Lower lobe of right lung (tissue), 2 donors: ENCODE results near the gene VWA5B2. TPM values are rescaled to one million over a fixed set of nuclear protein-coding genes. Genes with fewer than 3 reads are reported as not detected.

Experiments
- ATAC-seq, 2 donors: fragments of 200-7000 bp; cut with Tn5 transposase; one replicate each; pipeline ENCODE4 v1.9.1; 2020 to 2022; ENCODE audit warnings: mild to moderate bottlenecking in 2 of 2, moderate library complexity in 2 of 2
- DNase-seq: peaks from one replicate; pipeline ENCODE4 v3.0.0-alpha.2; 2020
- H3K27ac ChIP-seq: fragments of 200-600 bp; one replicate; pipeline ENCODE4 v1.8.0; 2022
- H3K27me3 ChIP-seq: fragments of 200-600 bp; one replicate; pipeline ENCODE4 v1.8.0; 2022; ENCODE audit warnings: low read depth
- H3K36me3 ChIP-seq: fragments of 200-600 bp; one replicate; pipeline ENCODE4 v1.8.0; 2022; ENCODE audit warnings: mild to moderate bottlenecking
- H3K4me1 ChIP-seq: fragments of 200-600 bp; one replicate; pipeline ENCODE4 v1.8.0; 2022
- H3K4me3 ChIP-seq: fragments of 200-600 bp; one replicate; pipeline ENCODE4 v1.8.0; 2022; ENCODE audit warnings: mild to moderate bottlenecking
- H3K9me3 ChIP-seq: fragments of 200-600 bp; one replicate; pipeline ENCODE4 v1.8.0; 2022
- CTCF ChIP-seq: fragments of 200-600 bp; IDR thresholded peaks from one replicate; pipeline ENCODE4 v1.8.0; 2022; ENCODE audit warnings: antibody characterized with exemption, mild to moderate bottlenecking
- intact Hi-C: fragments of 100-400 bp; cut with DNase I; formaldehyde crosslinking; loops from one replicate; pipeline ENCODE4 v1.11.0; 2022
- total RNA-seq: library from RNA; stranded (reverse); fragmentation: NEBNext Ultra II Directional; extraction: Animal tissue kit (Norgen Biotek cat#: 25700); gene quantifications from one replicate; pipeline ENCODE4 v1.2.1, GENCODE V29; 2021
- donor health status: DM: no; HTN: yes; CAD: no; lungs with severe emphysema.

VWA5B2 gene
- total RNA-seq, 1 donor from 2014 or later: 0.47 TPM

GRCh38 chr3:184192889-184193288 is 36.5 kb upstream of the VWA5B2 start:
- ATAC-seq: no peak
- Histone ChIP-seq H3K9me3 (no peaks in the 10 kb centered on the region), H3K27me3 (no peaks in the 10 kb centered on the region), H3K4me1 (peaks cover 3% of the 10 kb centered on the region), H3K36me3 (peaks cover 88% of the 10 kb centered on the region), H3K27ac (no peak overlapping the region), H3K4me3 (no peak overlapping the region)
- TF ChIP-seq CTCF: no peak
- intact Hi-C loops: no loop called here
- no peak for DNase-seq

- intact Hi-C loops: no loop called here
- no peaks in the 10 kb centered on the region for H3K27me3 ChIP-seq
- ATAC-seq (peak in 1 of 2 donors; percentile 17), DNase-seq (no peak)
- no peak overlapping the region for H3K4me3 ChIP-seq
- TF ChIP-seq CTCF: no peak
- H3K36me3 ChIP-seq: peaks cover 76% of the 10 kb centered on the region
- H3K4me1 ChIP-seq: no peaks in the 10 kb centered on the region
- H3K9me3 ChIP-seq: no peaks in the 10 kb centered on the region
- no peak overlapping the region for H3K27ac ChIP-seq
Observed at GRCh38 chr3:184193991-184194539, 35.3 kb upstream of the VWA5B2 start.

- H3K4me3 ChIP-seq: no peak overlapping the region
- intact Hi-C loops: no loop called here
- ATAC-seq (no peak), DNase-seq (no peak)
- no peak overlapping the region for H3K27ac ChIP-seq
- no peaks in the 10 kb centered on the region for H3K4me1 ChIP-seq
- peaks cover 52% of the 10 kb centered on the region for H3K36me3 ChIP-seq
- no peak for TF ChIP-seq CTCF
- no peaks in the 10 kb centered on the region for H3K27me3 ChIP-seq
- H3K9me3 ChIP-seq: no peaks in the 10 kb centered on the region
Observed at GRCh38 chr3:184196536-184196935, 32.8 kb upstream of the VWA5B2 start.

- H3K9me3 ChIP-seq: no peaks in the 10 kb centered on the region
- H3K4me1 ChIP-seq: no peaks in the 10 kb centered on the region
- peaks cover 32% of the 10 kb centered on the region for H3K36me3 ChIP-seq
- H3K4me3 ChIP-seq: no peak overlapping the region
- no peak for ATAC-seq
- no peaks in the 10 kb centered on the region for H3K27me3 ChIP-seq
- intact Hi-C loops: no loop called here
- no peak for TF ChIP-seq CTCF
- no peak for DNase-seq
- no peak overlapping the region for H3K27ac ChIP-seq
Observed at GRCh38 chr3:184198509-184198908, 30.9 kb upstream of the VWA5B2 start.

- Histone ChIP-seq H3K27me3 (no peaks in the 10 kb centered on the region), H3K4me3 (no peak overlapping the region), H3K36me3 (peaks cover 9% of the 10 kb centered on the region), H3K4me1 (no peaks in the 10 kb centered on the region), H3K27ac (no peak overlapping the region), H3K9me3 (no peaks in the 10 kb centered on the region)
- ATAC-seq: no peak
- intact Hi-C loops: no loop called here
- no peak for TF ChIP-seq CTCF
- DNase-seq: no peak
Observed at GRCh38 chr3:184200825-184201224, 28.6 kb upstream of the VWA5B2 start.

- H3K4me3 ChIP-seq: no peak overlapping the region
- peaks cover 15% of the 10 kb centered on the region for H3K27me3 ChIP-seq
- H3K27ac ChIP-seq: no peak overlapping the region
- H3K9me3 ChIP-seq: no peaks in the 10 kb centered on the region
- no peaks in the 10 kb centered on the region for H3K4me1 ChIP-seq
- no peak for DNase-seq
- no peaks in the 10 kb centered on the region for H3K36me3 ChIP-seq
- TF ChIP-seq CTCF: no peak
- intact Hi-C loops: no loop called here
- ATAC-seq: no peak
Observed at GRCh38 chr3:184203526-184203925, 25.9 kb upstream of the VWA5B2 start.
